Caki2 (cell line): ENCODE measurements around the gene WWP2. TPM values are rescaled to one million over a fixed set of nuclear protein-coding genes. Genes with fewer than 3 reads are reported as not detected.
"Not testable (repeated sequence)": the region's sequence is repeated elsewhere in the genome, so short reads cannot be mapped to it uniquely, and the experiment has no call there.

ENCODE experiments used
- DNase-seq: peaks from one replicate; pipeline ENCODE4 v3.0.0-alpha.2; 2015; ENCODE audit warnings: low read depth
- in situ Hi-C: cut with HindIII; loops from 2 replicates; pipeline ENCODE4 v1.10.0; 2016; ENCODE audit warnings: low sequenced_read_pairs, low pct_unique_long_range_greater_than_20kb, mixed read lengths
- total RNA-seq: library from RNA; depleted of rRNA; stranded (reverse); fragments of >200 nt; shearing (Covaris generic); gene quantifications from 2 replicates; pipeline ENCODE4 v1.2.3, GENCODE V29; 2014; ENCODE audit warnings: low replicate concordance

WWP2 gene
- total RNA-seq, 1 experiment from 2014 or later: 17.5 TPM

GRCh38 chr16:69779724-69780123 is 17.6 kb downstream of the WWP2 start:
- in situ Hi-C loops: no loop called here
- no peak for DNase-seq

- no peak for DNase-seq
- in situ Hi-C loops: no loop called here
Measured at GRCh38 chr16:69781118-69781517, 19.0 kb downstream of the WWP2 start.

- in situ Hi-C loops: no loop called here
Measured at GRCh38 chr16:69784586-69784985, 22.5 kb downstream of the WWP2 start.

GRCh38 chr16:69787883-69788282 is 25.8 kb downstream of the WWP2 start:
- in situ Hi-C loops: no loop called here
- DNase-seq: no peak

More at GRCh38 chr16:69784586-69784985, 22.5 kb downstream of the WWP2 start:
- DNase-seq: no peak

- in situ Hi-C loops, DNase-seq: not testable (repeated sequence)
Measured at GRCh38 chr16:69791391-69791847, 29.3 kb downstream of the WWP2 start.

- no peak for DNase-seq
- in situ Hi-C loops: no loop called here
Measured at GRCh38 chr16:69793526-69793925, 31.4 kb downstream of the WWP2 start.

- in situ Hi-C loops: no loop called here
- no peak for DNase-seq
Measured at GRCh38 chr16:69794486-69794885, 32.4 kb downstream of the WWP2 start.

GRCh38 chr16:69796285-69797118 is 34.4 kb downstream of the WWP2 start:
- in situ Hi-C loops: no loop called here
- DNase-seq: peak; percentile 34

GRCh38 chr16:69798466-69798865 is 36.3 kb downstream of the WWP2 start:
- no peak for DNase-seq
- in situ Hi-C loops: no loop called here

GRCh38 chr16:69799611-69800031 is 37.5 kb downstream of the WWP2 start:
- no peak for DNase-seq
- in situ Hi-C loops: no loop called here

GRCh38 chr16:69804297-69804696 is 42.2 kb downstream of the WWP2 start:
- in situ Hi-C loops: no loop called here
- DNase-seq: no peak

GRCh38 chr16:69806776-69807175 is 44.6 kb downstream of the WWP2 start:
- DNase-seq, in situ Hi-C loops: not testable (repeated sequence)

- DNase-seq: no peak
- in situ Hi-C loops: no loop called here
Measured at GRCh38 chr16:69812688-69813014, 50.5 kb downstream of the WWP2 start.

- in situ Hi-C loops: no loop called here
- no peak for DNase-seq
Measured at GRCh38 chr16:69814078-69814477, 51.9 kb downstream of the WWP2 start.

- in situ Hi-C loops: no loop called here
- no peak for DNase-seq
Measured at GRCh38 chr16:69814561-69814960, 52.4 kb downstream of the WWP2 start.

- DNase-seq, in situ Hi-C loops: not testable (repeated sequence)
Measured at GRCh38 chr16:69815216-69815883, 53.2 kb downstream of the WWP2 start.

GRCh38 chr16:69816996-69817395 is 54.9 kb downstream of the WWP2 start:
- in situ Hi-C loops: no loop called here
- DNase-seq: no peak

GRCh38 chr16:69818891-69819545 is 56.9 kb downstream of the WWP2 start:
- in situ Hi-C loops: no loop called here

GRCh38 chr16:69820926-69821541 is 58.9 kb downstream of the WWP2 start:
- DNase-seq: no peak
- in situ Hi-C loops: no loop called here

More at GRCh38 chr16:69818891-69819545, 56.9 kb downstream of the WWP2 start:
- DNase-seq: no peak
